Brain pericyte (primary cell): ENCODE data around the gene PGBD2.
"Not testable (repeated sequence)": the region's sequence is repeated elsewhere in the genome, so short reads cannot be mapped to it uniquely, and the experiment has no call there.

Experiments used
- DNase-seq: peaks from one replicate; pipeline ENCODE4 v3.0.0-alpha.2; 2012; ENCODE audit warnings: low read depth, low spot score

The PGBD2 gene, protein sequence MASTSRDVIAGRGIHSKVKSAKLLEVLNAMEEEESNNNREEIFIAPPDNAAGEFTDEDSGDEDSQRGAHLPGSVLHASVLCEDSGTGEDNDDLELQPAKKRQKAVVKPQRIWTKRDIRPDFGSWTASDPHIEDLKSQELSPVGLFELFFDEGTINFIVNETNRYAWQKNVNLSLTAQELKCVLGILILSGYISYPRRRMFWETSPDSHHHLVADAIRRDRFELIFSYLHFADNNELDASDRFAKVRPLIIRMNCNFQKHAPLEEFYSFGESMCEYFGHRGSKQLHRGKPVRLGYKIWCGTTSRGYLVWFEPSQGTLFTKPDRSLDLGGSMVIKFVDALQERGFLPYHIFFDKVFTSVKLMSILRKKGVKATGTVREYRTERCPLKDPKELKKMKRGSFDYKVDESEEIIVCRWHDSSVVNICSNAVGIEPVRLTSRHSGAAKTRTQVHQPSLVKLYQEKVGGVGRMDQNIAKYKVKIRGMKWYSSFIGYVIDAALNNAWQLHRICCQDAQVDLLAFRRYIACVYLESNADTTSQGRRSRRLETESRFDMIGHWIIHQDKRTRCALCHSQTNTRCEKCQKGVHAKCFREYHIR

DNA sequence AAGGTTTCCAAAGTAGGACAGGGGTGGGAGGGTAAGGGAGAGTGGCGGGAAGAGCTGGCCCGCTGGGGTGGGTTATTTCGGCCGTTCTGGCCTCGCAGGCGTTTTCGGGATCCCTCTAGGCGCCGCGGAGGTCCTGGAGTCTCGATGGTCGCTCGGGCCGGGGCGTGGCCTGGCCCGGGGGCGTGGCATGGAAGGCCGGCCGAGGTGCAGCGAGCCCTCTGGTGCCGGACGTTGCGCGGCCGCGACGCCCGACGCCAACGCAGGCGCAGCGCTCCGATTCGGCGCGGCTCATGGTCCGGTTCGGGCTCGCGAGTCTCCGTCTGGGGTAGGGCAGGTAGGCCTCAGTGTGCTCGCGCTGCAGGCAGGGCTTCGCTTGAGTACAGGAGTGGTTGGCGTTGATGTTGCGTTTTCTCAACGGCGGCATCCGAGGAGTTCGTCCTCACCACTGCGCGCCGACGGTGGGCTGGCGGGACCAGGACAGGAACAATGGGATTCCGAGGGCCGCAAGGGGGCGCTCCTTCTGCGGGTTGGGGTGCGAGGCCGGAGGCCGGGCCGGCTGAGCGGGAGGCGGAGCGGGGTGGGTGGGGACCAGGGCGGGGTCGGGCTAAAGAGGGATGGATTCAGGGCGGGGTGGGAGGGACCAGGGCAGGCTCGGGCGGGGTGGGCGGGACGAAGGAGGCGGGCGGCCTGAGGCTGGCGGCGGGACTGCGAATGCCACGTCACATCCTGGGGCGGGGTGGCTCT lies at the start of gene PGBD2:
PGBD2 (plus strand) TSS at position 227 of the 744 bp plus-strand sequence. CDS start 7,628 bp downstream, outside the sequence.
- peak; percentile 72 for DNase-seq

GRCh38 chr1:248857201-248857600 lies 48.8 kb upstream of the PGBD2 start:
- no peak for DNase-seq

GRCh38 chr1:248857749-248858095 lies 48.3 kb upstream of the PGBD2 start:
- DNase-seq, result no peak

- no peak for DNase-seq
Observed at GRCh38 chr1:248858096-248858890, 47.7 kb upstream of the PGBD2 start.

DNA sequence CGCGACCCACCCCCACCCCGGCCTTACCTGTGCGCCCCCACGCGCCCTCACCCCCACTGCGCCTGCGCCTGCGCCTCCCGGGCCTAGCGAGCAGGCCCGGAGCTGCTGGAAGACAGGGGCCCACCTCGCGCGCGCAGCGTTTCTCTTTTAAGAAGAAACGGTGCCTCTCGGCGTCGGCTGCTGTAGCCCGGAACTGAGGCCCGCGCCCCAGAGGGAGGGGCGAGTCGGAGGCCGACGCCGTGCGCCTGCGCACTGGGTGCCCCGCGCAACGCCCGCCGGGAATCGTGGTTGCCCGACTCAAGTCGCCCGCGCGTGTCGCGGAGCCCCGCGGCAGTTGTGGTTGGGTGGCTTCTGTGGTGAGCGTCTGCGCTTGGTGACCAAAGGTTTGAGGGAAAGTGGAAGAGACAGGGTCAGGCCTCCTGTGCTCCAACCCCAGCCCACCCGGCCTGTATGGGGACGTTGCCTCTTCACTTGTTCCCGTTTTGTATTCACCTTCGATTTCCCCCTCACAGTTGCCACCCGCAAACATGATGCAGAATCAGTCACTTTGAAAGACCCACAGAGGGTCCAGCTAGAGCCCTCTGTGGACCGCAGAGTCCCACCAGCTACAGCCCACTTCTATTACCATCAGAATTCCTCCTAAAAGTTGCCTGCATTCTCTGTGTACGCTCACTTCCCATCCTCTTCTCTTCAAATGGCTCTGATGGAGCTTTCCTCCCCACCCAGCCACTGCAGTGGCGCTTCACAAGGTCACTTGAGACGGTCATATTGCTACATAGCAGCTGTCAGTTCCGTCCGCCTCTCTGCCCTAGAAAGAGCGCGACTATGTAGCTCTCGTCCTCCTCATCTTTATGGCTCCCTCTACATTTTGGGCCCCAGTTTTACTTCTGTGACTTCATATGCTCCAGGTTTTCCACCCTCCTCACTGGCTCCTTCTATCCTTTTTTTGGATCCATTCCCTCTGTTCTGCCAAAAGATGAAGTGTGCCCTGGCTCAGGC lies 46.8 kb upstream of the PGBD2 start, which contains the start of gene ZNF692:
ZNF692 (minus strand) TSS at position 195 of the 999 bp plus-strand sequence. CDS start 776 bp downstream, outside the sequence.
- DNase-seq, result peak; percentile 75

GRCh38 chr1:248860007-248860406 lies 46.0 kb upstream of the PGBD2 start:
- no peak for DNase-seq

GRCh38 chr1:248861616-248862015 lies 44.4 kb upstream of the PGBD2 start:
- no peak for DNase-seq

- no peak for DNase-seq
Observed at GRCh38 chr1:248862695-248862997, 43.4 kb upstream of the PGBD2 start.

- no peak for DNase-seq
Observed at GRCh38 chr1:248862998-248863881, 42.8 kb upstream of the PGBD2 start.

- no peak for DNase-seq
Observed at GRCh38 chr1:248871837-248872401, 34.1 kb upstream of the PGBD2 start.

DNA sequence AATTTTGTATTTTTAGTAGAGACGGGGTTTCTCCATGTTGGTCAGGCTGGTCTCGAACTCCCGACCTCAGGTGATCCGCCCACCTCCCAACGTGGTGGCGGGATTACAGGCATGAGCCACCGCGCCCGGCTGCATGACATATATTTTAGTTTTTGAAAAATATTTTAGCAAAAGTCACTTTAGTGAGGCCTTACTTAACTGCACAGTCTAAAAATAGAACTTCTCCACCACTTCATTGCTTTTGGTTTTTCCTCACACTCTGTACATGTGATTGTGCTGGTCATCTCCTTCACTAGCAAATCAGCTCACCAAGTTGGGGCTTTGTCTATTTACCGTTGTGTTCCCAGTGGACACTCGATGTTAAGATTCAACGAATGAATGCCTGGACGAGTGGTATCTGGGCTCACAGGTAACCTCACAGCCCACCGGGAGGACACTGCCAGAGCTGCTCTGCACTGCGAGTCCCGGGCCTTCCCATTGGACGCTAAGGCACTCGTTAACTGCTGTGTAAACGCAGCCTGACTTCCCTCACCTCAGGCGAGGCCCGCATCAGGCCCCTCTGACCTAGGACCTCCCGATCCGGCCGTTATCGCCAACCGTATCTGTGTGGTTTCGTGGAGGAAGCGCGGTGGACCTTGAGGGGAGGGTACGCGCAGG lies 33.2 kb upstream of the PGBD2 start:
- peak; percentile 54 for DNase-seq

DNA sequence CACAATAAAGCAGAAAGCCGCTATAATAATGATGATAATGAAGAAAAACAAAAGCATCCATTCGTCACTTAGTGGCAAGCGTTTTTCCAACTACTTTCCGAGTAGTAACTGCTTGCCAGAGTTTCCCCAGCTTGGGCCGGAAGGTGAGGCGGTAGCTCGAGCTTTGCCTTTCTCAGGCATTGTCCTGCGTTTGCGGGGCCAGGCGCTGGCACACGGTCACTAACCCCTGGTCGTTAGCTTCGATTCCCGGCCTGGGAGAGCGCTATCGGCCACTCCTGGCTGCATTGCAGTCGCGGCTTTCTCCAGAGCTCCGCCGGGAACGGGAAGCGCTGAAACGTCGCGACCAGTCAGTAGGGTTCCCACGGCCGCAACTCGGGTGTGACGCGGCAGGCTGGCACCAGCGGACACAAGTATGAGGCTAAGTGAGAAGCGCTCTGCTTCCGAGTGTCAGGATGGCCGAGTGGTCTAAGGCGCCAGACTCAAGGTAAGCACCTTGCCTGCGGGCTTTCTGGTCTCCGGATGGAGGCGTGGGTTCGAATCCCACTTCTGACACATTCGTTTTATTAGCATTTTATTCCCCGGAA lies 32.5 kb upstream of the PGBD2 start:
- peak; percentile 97 for DNase-seq

GRCh38 chr1:248873993-248874533 lies 32.0 kb upstream of the PGBD2 start:
- DNase-seq, result peak; percentile 86

- DNase-seq, result no peak
Observed at GRCh38 chr1:248881261-248881660, 24.8 kb upstream of the PGBD2 start.

DNA sequence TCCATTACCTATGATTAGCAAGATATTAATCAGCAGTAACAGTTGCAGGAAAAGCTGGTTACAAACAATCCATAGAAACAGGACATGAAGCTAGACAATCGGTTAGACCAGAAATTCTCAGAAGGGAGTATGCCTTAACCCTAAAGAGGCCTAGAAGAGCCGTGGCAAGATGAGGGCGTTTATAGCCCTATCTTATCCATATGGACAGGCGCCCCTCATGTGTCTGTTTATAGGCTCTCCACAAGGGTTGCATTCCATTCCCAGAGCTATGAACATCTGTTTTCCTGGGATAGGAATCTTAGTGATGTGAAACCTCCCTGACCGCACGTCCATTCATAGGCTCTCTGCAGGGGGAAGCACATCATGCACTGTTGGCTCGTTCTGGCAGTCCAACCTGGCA lies 23.6 kb upstream of the PGBD2 start:
- not testable (repeated sequence) for DNase-seq

- no peak for DNase-seq
Observed at GRCh38 chr1:248884632-248885295, 21.3 kb upstream of the PGBD2 start.

DNA sequence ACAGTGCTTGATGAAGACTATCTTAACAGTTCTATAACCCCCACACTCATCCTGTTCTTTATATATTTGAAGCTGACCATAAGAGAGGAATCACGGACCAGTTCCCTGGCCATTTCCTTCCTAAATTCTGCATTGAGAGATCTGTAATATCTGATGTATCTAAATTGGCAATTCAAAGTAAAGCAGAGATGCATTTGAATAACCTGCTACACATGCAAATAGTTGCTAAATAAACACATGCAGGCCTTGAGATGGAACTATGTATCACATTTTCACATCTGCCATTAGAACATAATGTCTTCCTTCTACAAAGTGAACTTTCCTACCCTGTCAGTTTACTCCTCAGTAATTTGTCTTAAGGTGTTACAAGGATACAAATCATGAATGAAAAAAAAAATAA lies 20.4 kb upstream of the PGBD2 start:
- no peak for DNase-seq
